NCI-H1436 (cell line): ENCODE data around the gene MYO7B.

ENCODE experiments used
- DNase-seq: peaks from one replicate; lab custom pipeline; 2025; lab: John Stamatoyannopoulos, UW

Gene MYO7B

DNA sequence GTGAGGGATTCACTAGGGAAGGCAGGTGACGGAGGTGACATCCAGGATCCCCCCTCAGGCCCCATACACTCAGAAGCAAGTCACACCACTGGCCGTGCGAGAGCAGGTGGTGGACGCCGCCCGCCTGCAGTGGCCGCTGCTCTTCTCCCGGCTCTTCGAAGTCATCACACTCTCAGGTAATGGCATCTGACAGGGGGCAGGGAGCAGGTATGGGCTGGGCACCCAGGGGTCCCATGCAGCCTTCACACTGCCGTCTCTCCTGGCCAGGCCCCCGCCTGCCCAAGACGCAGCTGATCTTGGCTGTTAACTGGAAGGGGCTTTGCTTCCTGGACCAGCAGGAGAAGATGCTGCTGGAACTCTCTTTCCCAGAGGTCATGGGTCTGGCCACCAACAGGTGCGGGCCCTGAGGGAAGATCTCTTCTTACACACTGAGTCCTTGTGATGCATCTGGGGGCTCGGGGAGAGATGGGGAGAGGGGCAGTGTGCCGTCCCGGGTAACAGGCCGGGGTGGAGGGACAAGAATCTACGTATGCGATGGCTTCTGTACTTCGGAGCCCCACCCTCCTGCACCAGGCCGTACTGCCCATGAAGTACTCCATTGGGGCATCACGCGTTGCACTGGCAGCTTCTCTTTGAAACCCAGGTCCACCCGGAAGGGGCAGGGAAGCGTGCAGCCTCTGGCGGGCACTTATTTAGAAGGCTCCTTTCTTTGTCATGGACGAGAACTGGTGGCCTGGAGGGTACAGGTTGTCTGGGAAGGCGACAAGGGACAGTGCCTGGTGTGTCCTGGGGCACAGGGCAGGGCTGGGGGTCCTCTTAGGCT, 91.6 kb downstream of the MYO7B start:
- no peak for DNase-seq

DNA sequence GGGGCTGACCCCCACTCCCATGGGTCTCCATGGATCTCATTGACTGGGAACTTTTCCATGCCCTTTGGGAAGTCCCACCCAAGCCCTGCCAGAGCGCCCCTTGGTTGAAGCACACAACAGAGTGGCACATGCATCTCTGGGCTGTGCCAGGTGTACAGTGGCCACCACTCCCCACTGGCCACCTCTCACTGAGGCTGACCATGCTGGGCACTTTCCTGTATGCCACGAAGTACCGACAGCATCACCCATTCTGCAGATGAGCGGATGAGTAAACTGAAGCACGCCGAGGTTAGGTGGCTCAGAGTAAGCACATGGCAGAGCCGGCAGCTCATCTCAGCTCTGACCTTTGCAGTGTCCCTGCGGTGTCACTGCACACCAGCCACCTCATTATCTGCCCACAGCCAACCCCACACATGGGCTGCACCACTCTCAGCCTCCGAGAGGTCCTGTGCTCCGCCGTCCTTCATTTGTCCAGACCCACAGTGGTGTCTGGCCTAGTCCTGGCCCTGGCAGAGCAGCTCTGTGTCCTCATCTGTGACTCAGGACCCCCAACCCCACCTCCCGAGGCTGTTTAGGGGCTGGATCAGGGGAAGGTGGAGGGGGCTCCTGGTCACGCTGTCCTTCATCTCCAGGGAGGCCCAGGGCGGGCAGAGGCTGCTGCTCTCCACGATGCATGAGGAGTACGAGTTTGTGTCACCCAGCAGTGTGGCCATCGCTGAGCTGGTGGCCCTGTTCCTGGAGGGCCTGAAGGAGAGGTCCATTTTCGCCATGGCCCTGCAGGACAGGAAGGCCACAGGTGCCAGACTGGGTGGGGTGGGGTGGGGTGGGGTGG, 92.5 kb downstream of the MYO7B start:
- no peak for DNase-seq

DNA sequence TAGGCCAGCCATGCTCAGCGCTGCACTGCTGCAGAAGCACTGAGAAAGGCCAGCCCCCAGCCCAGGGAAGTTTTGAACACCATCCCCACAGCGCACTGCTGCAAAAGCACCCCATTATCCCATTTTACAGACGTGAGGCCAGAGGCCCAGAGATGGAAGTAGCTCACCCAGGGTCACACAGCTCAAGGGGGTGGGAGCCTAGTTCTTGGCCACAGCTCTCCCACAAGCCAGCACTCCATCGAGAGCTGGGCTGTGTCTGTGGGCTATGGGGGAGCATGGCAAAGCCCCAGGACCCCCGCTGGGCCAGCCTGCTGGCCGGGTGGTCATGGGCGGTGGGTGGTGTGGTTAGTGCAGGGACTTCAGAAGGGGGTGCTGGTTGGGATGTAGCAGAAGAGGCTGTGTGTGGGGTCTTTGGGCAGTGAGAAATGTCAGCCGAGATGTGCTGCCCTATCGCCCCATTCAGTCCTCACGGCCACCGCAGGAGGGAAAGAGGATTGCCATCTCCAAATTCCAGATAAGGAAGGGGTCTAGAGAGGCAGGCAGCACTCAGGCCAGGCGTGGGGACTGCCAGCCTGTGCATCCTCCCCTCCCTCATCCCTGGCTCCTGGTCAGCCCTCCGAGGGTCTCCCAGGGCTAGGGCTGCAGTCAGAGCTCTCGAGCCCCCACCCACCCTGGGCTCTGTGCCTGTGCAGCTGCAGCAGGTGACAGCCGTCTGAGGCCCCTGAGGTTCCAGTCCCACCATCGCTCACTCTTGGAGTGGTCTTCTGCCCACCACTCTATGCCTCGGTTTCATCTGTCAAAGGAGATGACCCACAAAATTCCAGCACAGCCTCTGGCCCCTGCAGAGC, 93.5 kb downstream of the MYO7B start:
- DNase-seq = no peak

DNA sequence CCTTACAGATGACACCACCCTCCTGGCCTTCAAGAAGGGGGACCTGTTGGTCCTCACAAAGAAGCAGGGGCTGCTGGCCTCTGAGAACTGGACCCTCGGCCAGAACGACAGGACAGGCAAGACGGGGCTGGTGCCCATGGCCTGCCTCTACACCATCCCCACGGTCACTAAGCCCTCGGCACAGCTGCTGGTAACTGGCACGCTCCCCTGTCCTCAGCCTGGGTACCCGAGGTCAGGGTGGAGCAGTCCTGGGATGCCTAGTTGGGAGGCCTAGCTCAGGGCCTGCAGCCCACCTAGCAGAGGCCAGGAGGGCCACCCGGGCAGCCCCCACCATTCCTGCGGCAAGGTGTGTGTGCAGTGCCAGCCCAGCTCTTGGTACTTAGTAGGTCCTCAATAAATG, 94.2 kb downstream of the MYO7B start:
- DNase-seq = no peak

DNA sequence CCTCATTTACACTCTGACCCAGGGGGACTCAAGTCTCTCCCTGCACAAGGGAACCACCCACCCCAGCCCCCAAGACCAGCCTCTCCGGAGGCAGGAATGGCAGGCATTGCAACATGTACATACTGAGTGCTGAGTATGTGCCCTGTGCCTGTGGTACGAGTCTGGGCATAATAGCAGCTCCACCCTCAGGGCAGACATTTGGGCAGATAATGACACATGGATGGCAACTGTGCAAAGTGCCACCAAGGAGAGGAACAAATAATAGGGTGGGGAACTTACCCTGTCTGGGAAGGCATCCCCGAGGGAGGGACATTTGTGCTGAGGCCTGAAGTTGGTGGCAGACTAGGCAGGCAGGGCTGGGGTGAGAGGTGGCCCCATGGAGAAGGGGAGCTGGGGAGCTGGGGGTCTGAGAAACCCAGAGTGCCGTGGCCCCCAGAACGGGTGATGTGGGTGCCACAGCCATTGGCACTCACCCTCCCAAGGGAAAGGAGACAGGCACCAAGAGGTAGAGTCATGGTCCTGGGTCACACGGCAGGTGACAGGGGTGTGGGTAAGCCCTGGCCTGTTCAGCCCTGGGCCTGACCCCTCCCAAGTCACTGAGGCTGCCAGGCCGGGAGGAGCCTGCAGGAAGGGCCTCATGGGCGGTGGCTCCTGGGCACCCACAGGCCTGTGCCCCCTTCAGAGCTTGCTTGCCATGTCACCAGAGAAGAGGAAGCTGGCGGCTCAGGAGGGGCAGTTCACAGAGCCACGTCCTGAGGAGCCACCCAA, 94.8 kb downstream of the MYO7B start:
- no peak for DNase-seq

DNA sequence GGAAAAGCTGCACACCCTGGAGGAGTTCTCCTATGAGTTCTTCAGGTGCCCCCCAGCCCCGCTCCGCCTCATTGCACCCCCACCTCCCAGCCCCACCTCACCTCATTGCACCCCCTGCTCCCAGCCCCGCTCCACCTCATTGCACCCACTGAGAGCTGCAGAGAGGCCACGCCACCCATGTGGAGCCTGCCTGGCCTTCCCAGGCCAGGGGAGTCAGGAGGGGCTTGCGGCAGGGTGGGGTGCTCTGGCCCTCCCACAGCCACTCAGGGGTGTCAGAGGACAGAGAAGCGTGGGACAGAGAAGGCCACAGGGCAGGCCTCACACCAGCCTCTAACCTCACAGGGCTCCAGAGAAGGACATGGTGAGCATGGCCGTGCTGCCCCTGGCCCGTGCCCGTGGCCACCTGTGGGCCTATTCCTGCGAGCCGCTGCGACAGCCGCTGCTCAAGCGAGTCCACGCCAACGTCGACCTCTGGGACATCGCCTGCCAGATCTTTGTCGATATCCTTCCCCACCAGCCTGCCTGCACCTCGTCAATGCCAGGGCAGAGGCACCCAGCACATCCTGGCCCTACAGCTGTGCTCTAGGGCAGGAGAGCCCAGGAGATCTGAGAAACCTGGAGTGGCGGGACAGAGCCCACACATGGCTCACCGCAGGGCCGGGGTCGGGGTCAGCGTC, 95.5 kb downstream of the MYO7B start:
- DNase-seq = no peak

DNA sequence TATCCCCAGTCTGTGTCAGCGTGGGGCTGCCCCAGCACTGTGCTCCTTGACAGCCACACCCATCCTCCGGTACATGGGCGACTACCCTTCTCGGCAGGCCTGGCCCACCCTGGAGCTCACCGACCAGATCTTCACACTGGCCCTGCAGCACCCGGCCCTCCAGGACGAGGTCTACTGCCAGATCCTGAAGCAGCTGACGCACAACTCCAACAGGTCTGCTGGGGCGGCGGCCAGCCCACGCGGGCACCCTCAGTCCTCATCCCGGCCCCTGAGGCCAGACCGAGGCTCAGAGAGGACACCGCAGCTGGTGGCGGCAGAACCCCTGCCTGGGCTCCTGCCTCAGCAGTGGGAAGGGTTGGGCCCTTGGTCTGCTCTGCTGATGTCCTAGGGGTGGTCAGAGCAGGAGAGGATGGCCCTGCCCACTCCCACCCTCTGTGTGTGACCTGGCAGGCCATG, 96.1 kb downstream of the MYO7B start:
- DNase-seq = no peak

DNA sequence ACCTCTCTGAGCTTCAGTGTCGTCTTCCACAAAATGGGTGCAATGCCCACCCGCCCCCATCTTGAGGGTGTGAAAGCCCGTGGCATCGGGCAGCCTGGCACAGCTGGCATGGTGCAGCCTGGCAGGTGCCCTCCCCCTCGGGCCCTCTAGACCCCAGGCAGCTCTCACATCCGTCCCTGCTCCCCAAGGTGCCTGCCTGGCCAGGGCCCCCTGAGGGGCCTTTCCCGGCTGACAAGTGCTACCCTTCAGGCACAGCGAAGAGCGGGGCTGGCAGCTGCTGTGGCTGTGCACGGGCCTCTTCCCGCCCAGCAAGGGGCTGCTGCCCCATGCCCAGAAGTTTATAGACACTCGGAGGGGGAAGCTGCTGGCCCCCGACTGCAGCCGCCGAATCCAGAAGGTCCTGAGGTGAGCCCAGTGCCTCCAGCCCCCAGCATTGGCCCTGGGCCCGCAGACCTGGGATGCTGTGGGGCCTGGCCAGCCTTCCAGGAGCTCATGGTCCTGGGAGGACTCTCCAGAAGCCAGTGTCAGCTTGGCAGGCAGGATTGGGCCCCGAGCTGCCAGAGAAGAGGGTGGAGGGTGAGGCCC, 96.6 kb downstream of the MYO7B start:
- no peak for DNase-seq

DNA sequence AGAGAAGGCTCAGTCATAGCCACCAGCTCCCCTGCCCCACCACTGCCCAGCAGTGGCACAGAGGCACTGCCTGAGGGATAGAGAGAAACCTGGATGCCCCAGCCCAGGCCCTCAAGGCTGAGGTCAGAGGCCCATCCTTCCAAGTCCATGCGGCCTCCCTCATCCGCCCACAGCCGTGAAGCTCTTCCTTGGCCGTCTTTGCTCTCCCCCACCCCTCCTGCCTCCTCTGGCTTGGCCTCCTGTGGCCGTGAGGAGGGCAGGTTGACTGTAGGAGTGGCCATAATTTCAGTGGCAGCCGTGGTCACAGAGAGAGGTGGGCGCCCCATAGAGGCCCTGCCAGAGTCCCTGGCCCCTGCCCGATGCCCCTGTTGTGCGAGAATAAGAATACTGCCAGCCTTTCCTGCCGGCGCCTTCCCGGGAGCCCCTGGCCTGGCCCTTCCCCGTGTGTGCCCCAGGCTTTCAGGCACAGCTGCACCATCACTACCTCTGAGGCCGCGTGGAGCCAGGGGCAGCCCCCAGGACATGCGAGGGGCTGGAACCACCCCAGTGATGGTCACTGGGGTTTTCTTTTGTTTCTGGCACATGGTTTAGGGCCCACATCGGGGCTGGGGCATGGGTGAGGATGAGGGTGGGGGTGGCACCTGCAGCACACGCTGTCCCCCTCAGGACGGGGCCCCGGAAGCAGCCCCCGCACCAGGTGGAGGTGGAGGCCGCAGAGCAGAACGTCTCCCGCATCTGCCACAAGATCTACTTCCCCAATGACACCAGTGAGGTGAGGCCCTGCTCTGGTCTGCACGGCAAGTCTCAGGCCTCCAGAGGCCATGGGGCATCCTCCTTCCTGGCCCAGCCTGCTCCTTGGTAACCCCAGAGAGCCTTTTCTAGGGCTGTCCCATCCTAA, 97.4 kb downstream of the MYO7B start:
- no peak for DNase-seq

DNA sequence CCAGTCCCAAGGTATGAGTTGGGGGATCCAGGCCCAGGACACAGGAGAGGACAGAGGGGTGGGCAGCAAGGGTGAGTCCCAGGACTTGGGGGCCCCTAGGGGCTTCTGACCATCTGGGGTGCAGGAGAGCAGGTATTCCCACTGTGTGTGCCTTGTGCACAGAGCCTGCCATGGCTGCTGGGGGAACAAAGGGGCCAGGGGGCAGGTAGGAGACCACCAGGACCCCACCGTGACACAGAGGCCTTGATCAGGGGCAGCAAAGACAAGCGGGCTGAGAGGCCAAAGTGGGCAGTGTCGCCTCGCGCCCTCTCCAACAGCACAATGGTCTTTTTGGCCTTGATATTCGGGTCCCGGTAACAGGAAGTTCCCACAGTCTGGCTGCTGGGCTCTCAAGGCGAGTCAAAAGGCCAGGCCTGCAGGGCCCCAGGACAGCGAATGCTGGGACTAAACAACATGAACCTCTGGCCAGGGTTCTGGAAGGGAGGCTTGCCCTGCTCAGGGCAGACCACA, 98.1 kb downstream of the MYO7B start:
- DNase-seq = no peak

DNA sequence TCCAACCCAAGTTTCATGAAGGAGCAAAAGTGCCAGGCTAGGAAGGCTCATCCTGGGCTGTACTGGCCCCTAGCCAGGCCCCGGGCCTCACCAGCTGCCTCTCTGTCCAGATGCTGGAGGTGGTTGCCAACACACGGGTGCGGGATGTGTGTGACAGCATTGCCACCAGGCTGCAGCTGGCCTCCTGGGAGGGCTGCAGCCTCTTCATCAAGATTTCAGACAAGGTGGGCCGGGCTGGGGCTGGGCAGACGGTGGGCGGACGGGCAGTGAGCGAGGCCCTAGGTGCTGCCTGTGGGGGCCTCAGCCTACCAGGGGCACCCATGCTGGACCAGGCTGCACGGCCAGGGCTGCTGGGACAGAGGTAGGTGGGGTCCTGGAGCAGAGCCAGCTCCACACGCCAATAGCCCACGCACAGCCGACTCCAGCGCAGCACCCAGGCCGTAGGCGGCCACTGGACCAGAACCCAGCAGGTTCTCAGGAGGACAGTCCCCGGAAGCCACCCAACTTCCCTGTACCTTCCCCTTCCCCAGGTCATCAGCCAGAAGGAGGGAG, 98.7 kb downstream of the MYO7B start:
- DNase-seq = no peak

DNA sequence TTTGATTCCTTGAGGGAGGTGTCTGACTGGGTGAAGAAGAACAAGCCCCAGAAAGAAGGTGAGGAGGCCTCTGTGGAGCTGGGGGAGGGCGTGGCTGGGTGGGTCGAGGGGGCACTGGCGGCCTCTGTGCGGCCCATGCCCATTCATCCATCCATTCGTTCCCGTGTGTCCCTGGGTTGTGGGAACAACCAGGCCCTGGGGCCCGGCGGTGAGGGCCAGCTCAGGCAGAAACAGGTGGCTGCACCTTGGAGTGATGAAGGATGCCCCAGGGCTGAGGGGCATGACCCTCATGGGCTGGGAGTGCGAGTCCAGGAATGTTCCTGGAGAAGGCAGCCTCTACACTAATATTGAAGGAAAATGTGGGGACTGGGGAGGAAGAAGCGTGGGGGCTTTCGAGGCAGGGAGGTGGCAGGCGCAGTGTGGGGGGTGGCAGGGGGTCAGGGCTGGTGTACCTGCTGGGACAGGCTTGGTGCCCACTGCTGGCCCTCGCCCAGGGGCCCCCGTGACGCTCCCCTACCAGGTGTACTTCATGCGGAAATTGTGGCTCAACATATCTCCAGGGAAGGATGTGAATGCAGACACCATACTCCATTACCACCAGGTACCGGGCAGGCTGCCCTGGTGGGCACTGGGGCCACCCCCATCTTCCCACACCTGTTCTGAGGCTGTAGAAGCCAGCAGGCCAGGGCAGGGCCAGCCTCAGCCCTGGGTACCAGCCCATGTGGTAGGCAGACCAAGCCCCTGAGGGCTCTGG, 99.3 kb downstream of the MYO7B start:
- DNase-seq = no peak

DNA sequence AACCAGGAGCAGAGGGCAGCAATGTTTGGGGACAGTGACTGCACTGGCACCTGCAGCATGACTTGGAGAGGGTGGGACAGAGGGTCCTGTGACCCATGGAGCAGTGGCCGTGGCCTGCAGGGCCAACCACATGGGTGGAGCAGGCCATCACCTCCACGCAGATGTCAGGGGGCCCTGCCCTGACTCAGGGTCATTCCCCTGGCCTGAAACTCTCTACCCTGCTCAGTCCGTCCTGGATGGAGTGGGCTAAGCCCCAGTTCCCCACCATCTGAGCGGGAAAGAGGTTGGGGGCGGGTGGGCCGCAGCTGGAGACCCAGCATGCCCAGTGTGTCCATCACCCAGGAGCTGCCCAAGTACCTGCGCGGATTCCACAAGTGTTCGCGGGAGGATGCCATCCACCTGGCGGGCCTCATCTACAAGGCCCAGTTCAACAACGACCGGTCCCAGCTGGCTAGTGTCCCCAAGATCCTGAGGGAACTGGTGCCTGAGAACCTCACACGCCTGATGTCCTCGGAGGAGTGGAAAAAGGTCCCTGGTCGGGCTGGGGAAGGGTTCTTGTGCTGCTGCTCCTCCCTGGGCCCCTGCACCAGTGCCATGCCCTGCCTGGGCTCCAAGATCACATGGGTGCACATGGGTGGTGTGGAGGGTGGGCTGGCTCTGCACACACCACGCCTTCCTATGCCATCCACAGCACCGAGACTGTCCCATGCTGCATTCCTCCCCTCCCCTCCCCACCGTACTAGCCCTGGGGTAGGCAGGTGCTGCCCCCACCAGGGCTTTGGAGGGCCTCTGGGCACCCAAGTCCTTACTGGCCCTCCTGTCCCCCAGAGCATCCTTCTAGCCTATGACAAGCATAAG, 100.1 kb downstream of the MYO7B start:
- no peak for DNase-seq

DNA sequence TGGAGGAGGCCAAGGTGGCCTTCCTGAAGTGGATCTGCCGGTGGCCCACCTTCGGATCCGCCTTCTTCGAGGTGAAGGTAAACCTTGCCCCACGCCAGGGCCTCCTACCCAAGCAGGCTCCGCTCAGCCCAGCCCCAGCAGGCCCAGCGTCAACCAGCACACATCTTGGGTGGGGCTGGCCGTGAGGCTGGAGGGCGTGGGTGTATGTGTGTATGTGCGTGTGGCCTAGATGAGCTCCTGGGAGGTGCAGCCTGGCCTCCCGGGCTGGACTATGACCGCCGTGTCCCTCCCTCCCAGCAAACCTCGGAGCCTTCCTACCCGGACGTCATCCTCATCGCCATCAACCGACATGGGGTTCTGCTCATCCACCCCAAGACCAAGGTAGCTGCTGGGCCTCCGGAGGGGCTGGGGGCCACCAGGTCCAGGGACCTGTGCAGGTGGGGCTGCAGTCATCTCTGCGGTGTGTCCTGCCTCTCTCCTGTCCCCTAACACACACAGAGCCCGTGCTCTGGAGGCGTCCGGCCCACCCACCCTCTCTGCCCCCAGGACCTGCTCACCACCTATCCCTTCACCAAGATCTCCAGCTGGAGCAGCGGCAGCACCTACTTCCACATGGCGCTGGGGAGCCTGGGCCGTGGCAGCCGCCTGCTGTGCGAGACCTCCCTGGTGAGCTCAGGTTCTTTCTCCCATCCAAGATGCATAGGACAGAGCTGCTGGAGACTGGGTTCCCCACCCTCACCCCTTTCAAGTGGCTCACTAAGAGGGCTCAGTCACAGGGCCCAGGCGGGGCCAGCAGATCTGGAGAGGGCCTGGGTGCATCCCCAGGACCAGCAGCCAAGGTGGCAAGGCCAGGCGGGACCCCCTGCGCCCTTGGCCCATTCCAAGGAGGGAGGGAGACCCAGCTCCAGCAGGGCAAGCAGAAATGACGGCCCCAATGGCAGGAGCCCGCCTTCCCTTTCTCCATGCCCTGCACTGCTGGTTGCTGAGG, 101.1 kb downstream of the MYO7B start:
- DNase-seq = no peak

DNA sequence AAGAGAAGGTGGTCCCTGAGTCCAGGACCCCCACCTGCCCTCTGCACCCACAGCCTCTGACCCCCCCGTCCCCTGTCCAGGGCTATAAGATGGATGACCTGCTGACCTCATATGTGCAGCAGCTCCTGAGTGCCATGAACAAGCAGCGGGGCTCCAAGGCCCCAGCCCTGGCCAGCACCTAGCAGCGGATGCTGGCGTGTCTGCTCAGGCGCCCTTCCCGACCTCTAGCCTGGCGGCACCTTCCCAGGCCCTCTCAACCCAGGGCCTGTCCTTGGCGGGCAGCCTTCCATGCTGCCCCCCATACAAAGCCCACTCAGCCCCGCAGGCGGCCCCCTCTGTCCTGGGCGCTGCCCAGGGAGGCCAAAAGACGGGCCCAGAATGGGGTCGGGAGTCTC, 101.8 kb downstream of the MYO7B start:
- DNase-seq = no peak

DNA sequence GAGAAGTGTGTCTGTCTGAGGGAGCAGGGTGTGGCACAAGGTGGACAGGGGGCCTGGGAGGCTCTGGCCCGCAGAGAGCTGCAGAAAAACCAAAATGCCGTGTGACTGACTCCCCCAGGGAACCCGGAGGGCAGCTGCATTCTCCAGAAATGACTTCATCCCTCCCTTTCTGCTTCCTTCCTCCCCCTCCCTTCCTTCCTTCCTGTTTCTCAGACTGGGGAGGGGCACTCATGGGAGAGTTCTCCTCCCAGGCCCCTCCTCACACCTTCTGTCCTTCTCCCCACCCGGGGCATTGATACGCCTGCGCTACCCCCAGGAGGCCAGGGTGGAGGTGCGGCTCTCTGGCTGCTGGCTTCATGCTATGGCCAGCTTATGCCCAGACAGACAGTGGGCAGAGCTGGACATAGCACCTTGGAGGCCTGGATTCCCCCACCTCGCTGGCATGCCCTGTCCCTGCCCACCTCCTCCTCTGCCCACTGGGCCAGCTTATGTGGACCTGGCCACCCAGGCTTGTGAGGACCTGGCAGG, 102.3 kb downstream of the MYO7B start:
- DNase-seq = no peak
